HG03066 (cell line): ENCODE data around the gene RNF32.
"Not testable (repeated sequence)": the region's sequence is repeated elsewhere in the genome, so short reads cannot be mapped to it uniquely, and the experiment has no call there.

Source experiments
- ATAC-seq: cut with Tn5 transposase; IDR thresholded peaks from one replicate; pipeline ENCODE4 v1.9.1; 2021; ENCODE audit warnings: low read depth; ENCODE audit not compliant: unreplicated experiment

Gene RNF32

DNA sequence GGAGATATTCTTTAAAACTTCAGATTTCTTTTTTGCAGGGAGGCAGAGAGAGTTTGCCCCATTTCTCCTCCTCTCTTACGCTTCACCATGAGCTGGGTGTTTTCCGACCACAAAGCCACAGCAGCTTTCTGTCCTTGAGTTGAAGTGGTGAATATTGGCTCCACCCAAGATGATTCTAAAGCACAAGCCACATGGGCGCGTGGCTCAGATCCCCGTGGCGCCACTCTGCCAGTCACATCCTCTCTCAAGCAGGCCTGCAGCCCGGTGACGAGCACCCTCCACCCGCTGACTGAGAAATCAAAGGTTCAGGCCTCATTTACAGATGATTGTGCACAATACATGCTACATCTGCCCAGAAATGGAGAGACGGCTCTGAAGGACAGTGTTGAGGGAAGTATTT is 27.6 kb upstream of the RNF32 start:
- no peak for ATAC-seq

DNA sequence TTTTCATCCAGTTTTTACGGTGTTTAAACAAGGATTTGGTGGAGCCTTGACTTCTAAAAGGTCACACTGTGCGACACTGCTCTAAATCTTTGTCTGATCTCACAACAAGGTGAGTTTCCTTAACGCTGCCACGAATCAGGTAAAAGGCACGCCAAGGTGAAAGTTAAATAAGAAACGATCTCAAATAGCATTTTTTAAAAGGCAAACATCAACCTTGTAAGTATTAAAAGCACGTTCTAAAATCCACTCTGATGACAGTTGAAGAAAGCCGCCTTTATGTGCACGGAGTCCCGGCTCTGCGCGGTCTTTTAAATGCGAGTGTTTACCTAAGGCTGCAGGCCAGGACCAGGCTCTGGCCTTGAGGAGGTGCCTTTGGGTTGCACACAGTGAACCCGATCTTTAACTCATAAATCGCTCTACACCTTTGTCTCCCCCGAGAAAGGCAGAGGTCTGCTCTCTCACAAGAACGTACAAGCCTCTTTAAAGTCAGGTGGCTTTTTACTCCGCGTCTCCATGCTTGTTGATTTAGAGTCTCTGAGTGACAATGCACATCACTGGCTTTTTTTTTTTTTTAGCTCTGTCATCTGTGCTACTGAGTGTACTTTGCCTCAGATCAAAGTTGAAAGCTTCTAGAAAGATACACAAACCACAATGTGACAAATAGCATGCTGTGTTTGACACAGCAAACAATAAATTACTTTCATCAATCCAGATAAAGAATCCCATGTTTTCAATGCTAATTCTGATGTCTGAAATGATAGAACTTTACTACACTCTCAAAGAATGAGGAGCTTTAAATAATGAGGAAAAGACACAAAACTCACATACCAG is 25.9 kb upstream of the RNF32 start:
- ATAC-seq: no peak

DNA sequence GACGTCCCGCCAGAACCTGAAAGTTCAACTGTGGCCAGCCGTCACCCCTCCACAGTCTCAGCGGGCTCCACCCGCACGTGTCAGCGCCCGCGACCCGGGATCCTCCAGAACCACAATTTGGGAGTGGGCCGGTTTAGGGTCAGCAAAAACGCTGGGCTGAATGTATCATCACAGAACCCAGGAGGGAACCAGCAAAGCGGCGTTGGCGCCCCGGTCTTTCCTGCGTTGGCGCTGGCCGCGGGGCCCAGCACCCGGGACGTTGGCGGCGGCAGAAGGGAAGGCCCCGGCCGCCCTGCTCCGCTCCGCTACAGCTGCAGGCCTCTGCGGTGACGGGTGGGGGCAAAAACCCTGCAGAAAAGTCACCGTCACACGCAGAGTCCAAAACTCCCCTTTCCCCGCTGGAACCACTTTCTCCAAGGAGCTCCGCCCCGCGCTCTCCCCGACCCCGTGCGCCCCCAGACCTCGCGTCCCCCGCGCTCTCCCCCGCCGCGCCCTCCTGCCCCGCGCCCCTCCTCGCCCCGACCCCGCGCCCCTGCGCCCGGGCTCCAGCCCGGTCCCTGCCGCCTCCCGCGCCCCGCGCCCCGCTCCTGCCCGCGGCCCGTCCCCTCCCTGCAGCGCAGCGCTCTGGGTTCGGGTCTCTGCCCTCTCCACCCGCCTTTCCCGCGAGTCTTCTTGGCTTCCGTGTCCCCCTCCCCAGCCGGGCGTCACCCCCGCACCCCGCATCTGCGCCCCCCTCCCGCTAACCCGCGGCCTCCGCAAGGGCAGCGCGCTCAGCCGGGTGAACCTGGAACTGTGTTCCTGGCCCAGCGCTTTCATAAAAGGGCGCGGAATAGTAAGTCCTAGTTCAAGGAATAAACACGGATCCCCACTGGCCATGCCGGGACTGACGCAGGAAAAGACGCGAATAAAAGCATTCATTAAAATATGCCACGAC is 24.0 kb upstream of the RNF32 start:
- ATAC-seq: no peak

DNA sequence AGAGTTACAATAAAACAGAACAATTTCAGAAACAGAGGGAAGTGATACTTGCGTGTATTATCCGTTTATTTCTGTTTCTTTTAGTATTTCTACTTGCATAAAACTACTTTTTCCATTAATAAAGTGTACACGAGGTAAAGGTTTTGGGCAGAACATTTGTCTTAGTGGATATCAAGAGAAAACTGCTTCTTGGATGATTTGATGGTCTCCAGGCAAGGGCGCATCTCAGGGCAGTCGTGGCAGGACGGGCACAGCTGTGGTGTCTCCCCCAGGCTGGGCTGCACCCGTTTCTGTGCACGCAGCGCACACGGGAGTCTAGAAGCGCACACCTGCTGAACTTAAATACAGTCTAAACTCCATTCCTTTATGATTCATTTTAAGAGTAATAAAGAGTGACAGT is 23.4 kb upstream of the RNF32 start:
- no peak for ATAC-seq

DNA sequence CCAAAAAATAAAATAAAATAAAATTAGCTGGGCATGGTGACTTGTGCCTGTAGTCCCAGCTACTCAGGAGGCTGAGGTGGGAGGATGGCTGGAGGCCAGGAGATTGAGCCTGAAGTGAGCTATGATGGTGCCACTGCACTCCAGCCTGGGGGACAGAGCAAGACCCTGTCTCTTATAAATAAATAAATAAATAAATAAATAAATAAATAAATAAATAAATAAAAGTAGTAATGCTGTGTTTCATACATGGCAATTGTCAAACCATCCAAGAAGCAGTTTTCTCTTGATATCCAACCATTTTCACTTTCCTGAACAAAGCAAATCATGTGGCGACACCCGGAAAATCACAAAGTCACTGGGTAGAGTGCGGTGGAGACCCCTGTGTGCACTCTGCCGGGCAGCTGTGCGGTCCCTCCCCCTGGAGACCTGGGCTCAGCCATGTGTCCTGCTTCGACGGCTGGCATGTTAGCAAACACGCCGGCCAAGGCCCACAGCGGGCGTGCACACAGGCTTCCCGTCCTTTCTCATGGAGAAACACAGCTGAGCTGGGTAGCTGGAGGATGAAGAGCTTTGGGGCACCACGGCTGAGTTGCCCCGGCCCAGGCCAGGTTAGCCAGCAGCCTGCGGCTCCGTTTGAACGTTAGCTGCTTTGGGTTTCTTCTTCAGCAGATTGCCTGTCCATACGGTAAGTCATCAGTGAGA is 22.3 kb upstream of the RNF32 start:
- no peak for ATAC-seq

DNA sequence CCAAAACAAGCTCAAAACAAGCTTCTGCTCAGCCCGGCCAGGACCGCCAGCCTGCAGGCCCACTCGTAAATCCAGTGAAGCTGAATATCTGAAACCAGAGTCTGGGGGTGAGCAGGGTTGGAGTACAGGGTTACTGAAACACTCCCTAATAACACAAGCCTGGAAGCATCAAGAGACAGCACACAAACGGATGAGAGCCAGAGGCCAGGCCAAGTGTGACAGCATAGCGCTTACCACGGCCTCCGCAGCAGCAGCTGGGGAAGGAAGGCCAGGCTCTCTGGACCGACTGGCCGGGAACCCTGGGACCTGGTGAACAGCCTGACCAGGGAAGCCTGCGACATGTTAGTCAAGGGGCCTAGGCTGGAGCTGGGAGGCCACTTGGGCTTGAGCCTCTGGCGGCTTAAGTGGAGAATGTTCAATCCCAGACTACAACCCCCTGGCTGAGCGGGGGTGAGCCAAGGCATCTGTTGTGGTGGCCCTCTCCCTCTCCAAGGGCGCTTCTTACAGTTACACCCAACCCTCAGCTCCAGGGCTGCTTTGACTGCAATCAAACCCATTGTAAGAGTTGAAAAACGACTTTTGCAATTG is 21.7 kb upstream of the RNF32 start:
- no peak for ATAC-seq

DNA sequence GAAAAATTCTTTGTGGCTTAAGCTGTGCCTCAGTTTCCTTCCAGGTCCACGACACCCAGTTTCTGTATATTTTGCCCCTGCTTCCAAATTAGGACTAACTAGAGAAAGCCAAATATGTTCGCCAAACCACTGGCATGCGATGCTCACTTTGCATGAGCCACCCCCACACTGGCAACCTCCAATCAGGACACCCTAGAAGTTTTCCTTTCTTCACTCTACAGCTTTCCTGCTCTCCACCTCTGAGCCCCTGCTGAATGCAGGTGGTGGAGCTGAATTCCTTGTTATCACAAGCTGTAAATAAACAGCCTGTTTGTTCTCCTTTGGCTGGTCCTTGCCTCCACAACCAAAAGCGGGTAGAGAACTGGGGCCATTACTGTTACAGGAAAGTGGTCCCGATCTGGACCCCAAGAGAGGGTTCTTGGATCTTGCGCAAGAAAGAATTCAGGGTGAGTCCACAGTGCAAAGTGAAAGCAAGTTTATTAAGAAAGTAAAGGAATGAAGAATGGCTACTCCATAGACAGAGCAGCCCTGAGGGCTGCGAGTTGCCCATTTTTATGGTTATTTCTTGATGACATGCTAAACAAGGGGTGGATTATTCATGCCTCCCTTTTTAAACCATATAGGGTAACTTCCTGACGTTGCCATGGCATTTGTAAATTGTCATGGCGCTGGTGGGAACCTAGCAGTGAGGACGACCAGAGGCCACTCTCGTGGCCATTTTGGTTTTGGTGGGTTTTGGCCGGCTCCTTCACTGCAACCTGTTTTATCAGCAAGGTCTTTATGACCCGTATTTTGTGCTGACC is 20.9 kb upstream of the RNF32 start:
- ATAC-seq: not testable (repeated sequence)

DNA sequence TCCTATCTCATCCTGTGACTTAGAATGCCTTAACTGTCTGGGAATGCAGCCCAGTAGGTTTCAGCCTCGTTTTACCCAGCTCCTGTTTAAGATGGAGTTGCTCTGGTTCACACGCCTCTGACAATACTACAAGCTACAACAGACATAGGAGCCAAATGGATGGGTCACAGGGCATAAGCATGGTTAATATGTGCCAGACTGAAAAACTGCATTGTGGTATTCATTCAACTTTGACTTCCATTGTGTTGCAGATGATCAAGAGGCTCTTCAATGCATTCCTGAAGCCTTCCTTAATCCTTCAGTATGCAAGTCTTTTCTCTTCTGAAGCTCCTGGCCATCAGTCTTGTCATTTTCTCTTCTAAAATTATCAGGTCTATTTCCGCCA is 20.3 kb upstream of the RNF32 start:
- no peak for ATAC-seq

DNA sequence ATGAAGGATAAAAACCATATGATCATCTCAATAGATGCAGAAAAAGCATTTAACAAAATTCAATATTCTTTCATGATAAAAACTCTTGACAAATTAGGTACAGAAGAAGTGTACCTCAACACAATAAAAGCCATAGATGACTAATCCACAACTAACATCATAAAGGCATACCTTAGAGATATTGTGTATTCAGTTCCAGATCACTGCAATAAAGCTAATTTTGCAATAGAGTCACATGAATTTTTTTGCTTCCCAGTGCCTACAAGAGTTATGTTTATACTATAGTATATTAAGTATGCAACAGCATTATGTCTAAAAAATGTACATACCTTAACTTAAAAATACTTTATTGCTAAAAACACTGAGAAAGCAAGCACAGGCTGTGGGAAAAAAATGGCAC is 18.9 kb upstream of the RNF32 start:
- no peak for ATAC-seq

DNA sequence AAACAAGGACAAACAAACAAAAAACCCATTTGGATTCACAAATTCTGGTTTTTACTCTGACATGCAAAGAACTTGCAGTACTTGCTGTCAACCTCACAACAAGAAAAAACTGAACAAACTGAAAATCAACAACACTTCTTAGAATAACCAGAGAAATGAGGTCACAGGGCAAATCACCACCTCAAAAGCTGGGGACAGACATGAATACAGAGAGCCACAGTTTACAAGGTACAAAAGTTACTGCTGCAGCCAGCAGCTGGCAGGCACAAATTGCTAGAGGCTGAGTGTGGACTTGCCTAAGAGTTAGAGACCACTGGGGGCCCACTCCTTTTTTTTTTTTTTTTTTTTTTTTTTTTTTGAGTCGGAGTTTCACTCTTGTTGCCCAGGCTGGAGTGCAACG is 15.0 kb upstream of the RNF32 start:
- ATAC-seq: no peak

DNA sequence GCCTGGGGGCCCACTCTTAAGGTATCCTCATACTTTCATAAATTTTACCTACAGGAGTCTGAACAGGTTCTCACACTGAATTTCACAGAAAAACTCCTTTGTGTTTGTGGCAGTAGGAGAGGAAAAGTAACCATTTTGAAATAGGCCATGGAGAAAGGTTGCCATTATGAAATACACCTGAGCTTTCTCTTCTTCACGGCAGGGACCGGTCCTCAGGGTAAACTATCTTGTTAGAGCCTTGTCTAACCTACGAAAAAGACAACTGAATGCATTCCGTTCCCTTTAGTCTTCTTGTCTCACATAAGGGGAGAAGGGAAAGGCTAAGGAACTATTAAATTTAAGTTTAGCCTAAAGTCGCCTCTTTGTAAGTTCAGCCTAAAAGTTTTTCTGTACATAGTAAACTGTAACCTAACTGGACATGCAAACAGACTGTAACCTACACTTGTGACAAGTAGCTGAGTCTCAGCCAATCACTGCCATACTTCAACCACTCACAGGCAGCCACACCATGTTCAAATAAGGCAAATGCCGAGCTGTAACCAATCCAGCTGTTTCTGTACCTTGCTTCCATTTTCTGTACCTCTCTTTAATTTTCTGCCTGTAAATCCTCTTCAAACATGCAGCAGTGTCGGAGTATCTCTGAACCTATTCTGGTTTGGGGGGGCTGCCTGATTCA is 14.2 kb upstream of the RNF32 start:
- no peak for ATAC-seq

DNA sequence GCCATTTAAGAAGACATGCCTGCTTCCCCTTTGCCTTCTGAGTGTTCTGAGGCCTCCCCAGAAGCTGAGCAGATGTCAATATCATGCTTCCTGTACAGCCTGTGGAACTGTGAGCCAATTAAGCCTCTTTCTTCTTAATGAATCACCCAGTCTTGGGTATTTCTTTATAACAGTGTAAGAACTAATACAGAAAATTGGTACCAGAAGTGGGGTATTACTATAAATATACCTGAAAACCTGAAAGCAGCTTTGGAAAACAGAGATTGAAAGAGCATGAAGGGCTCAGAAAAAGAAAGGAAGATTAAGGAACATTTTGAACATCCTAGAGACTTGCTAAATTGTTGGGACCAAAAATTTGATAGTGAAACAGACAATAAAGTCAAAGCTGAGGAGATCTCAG is 12.0 kb upstream of the RNF32 start:
- ATAC-seq: no peak

DNA sequence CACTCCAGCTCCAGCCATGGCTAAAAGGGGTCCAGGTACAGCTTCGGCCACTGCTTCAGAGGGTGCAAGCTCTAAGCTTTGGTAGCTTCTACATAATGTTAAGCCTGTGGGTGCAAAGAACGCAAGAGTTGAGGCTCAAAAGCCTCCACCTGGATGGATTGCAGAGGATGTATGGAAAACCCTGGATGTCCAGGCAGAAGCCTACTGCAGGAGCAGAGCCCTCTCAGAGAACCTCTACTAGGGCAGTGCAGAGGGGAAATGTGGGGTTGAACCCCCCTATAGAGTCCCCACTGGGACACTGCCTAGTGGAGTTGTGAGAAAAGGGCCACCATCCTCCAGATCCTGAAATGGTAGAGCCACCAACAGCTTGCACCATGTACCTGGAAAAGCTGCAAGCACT is 10.7 kb upstream of the RNF32 start:
- no peak for ATAC-seq

DNA sequence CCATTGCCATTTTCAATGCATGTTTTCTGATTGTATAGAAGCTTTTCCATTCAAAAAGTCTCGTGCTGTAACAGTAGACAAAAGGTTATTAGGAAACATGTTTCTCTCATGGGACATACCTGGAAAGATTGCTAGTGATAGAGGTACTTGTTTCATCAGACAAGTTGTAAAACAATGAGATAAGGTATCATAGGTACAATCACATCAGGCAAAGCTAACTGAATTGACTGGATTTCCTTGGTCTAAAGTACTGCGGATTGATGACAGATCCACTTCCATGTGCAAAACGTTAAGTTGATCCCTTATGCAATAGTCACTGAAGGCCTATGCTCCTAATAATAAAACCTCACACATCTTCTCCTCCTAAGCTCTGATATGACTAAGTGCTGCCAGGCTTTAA is 6.5 kb upstream of the RNF32 start:
- ATAC-seq: no peak

DNA sequence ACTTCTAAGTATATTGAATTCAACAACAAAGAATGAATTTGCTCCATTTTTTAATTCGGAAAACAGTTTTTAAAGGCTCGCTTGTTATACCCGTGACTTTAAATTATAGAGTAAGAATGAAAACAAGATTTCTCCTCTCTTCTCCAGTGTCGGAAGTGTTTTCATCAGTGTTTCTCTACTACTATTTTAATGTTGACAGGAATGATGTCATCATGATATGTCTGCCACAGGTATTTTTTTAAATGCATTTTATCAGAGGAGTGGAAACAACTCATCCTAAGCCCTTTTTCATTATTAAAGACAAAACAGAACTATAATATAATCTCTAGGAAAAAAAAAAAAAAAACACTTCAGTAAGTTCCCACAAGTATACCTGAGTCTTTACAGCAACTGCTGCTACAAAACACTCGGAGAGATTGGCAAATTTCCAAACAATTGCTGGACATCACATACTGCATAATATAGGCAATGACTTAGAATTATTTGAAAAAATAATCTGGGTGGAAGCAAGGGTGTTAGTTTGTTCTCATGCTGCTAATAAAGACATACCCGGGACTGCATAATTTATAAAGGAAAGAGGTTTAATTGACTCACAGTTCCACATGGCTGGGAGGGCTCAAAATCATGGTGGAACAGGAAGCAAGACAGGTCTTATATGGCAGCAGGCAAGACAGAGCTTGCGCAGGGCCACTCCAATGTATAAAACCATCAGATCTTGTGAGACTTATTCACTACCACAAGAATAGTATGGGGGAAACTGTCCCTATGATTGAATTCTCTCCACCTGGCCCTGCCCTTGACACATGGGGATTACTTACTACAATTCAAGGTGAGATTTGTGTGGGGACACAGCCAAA is 4.8 kb upstream of the RNF32 start:
- no peak for ATAC-seq

DNA sequence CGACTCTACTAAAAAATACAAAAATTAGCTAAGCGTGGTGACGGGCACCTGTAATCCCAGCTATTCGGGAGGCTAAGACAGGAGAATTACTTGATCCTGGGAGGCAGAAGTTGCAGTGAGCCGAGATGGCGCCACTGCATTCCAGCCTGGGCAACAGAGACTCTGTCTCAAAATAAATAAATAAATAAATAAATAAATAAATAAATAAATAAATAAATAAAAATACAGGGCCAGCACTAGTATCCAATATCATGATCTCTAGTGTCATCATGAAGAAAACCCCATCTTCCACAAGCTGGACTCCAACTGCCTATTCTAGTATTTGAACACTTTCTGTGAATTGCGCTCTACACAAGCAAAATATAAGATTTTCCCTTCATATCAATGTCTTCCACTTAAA is 3.5 kb upstream of the RNF32 start:
- ATAC-seq: not testable (repeated sequence)

DNA sequence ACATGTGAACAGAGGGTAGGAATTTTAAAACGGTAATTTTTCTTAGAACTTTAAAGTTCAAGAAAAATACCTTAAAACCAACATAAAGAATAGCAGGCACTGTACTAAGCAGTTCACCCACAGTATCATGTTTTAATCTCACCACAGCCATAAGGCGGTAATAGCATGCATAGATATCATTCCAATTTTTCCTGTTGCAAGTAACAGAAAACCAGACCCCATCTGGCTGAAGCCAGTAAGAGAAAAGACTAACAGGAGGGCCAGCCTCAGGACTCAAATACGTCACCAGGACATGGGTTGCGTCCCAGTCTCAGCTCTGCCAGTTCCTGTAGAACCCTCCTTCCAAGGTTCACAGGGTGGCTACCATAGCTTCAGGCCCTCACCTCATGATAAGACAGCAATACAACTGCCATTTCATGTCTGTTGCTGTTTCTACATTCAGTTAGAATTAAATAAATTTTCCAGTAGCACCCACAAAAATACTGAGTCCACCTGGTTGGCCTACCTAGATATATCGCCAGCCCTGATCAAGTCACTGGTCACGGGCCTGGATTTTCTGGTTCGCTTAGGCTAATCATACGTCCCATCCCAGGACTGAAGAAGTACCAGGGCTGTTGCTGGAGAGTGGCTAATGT is 2.0 kb upstream of the RNF32 start:
- ATAC-seq: no peak
